Mesendoderm (in vitro differentiated cells): ENCODE results near the gene C5.
A peak's percentile ranks its signal among the peaks of the same experiment; 100 is the strongest.

Source experiments
- DNase-seq: peaks from one replicate; pipeline ENCODE4 v3.0.0; 2013
- H2AK5ac ChIP-seq: 2 replicates; pipeline ENCODE4 v1.6.1; 2013; ENCODE audit warnings: low read length, inconsistent platforms
- H2BK120ac ChIP-seq: 2 replicates; pipeline ENCODE4 v1.6.1; 2013; ENCODE audit warnings: low read depth, mild to moderate bottlenecking, low read length, moderate library complexity, mixed read lengths
- H2BK15ac ChIP-seq: replicated peaks from 2 replicates; pipeline ENCODE4 v1.6.1; 2013; ENCODE audit warnings: low read depth, mild to moderate bottlenecking, moderate library complexity
- H2BK5ac ChIP-seq: 2 replicates; pipeline ENCODE4 v1.6.1; 2013; ENCODE audit warnings: low read length, inconsistent platforms
- H3K18ac ChIP-seq: 2 replicates; pipeline ENCODE4 v1.6.1; 2013; ENCODE audit warnings: mild to moderate bottlenecking, low read length, mixed read lengths
- H3K23ac ChIP-seq: one replicate; pipeline ENCODE4 v1.6.1; 2013; ENCODE audit warnings: low read length
- H3K27ac ChIP-seq: 2 replicates; pipeline ENCODE4 v1.5.1; 2013; ENCODE audit warnings: low read depth, mild to moderate bottlenecking, inconsistent platforms, low read length, moderate library complexity
- H3K27me3 ChIP-seq: 2 replicates; pipeline ENCODE4 v1.6.1; 2013; ENCODE audit warnings: low read length, control low read depth, mild to moderate bottlenecking, inconsistent platforms; ENCODE audit not compliant: insufficient read depth, poor library complexity
- H3K36me3 ChIP-seq: 2 replicates; pipeline ENCODE4 v1.6.1; 2013; ENCODE audit warnings: low read length, inconsistent platforms; ENCODE audit not compliant: control insufficient read depth, insufficient read depth
- H3K4ac ChIP-seq: one replicate; pipeline ENCODE4 v1.6.1; 2013; ENCODE audit warnings: low read depth, mild to moderate bottlenecking, low read length, moderate library complexity
- H3K4me1 ChIP-seq: 2 replicates; pipeline ENCODE4 v1.6.1; 2013; ENCODE audit warnings: low read depth, low read length, inconsistent platforms; ENCODE audit not compliant: control insufficient read depth
- H3K4me2 ChIP-seq: 2 replicates; pipeline ENCODE4 v1.6.1; 2013; ENCODE audit warnings: low read length
- H3K4me3 ChIP-seq: 2 replicates; pipeline ENCODE4 v1.5.1; 2013; ENCODE audit warnings: mild to moderate bottlenecking, low read length
- H3K56ac ChIP-seq: one replicate; pipeline ENCODE4 v1.6.1; 2013; ENCODE audit warnings: low read length
- H3K79me1 ChIP-seq: 2 replicates; pipeline ENCODE4 v1.6.1; 2013; ENCODE audit warnings: low read length, inconsistent platforms
- H3K79me2 ChIP-seq: 2 replicates; pipeline ENCODE4 v1.6.1; 2013; ENCODE audit warnings: mild to moderate bottlenecking, low read length; ENCODE audit not compliant: control insufficient read depth, insufficient read depth
- H3K9ac ChIP-seq: 2 replicates; pipeline ENCODE4 v1.6.1; 2013; ENCODE audit warnings: low read length, inconsistent platforms
- H4K5ac ChIP-seq: one replicate; pipeline ENCODE4 v1.6.1; 2013; ENCODE audit warnings: low read length
- H4K8ac ChIP-seq: one replicate; pipeline ENCODE4 v1.6.1; 2013; ENCODE audit warnings: low read depth, mild to moderate bottlenecking, control low read depth, low read length, moderate library complexity
- WGBS: extraction: QIAGEN DNeasy Blood & Tissue Kit; methylation state at CpG from one replicate; pipeline ENCODE4 v1.1.7; 2013; ENCODE audit warnings: low lambda C conversion rate, missing lambda C conversion rate; ENCODE audit not compliant: insufficient coverage; ENCODE audit errors: extremely low coverage; 5-methylcytosine and 5-hydroxymethylcytosine counted together

The C5 gene

DNA sequence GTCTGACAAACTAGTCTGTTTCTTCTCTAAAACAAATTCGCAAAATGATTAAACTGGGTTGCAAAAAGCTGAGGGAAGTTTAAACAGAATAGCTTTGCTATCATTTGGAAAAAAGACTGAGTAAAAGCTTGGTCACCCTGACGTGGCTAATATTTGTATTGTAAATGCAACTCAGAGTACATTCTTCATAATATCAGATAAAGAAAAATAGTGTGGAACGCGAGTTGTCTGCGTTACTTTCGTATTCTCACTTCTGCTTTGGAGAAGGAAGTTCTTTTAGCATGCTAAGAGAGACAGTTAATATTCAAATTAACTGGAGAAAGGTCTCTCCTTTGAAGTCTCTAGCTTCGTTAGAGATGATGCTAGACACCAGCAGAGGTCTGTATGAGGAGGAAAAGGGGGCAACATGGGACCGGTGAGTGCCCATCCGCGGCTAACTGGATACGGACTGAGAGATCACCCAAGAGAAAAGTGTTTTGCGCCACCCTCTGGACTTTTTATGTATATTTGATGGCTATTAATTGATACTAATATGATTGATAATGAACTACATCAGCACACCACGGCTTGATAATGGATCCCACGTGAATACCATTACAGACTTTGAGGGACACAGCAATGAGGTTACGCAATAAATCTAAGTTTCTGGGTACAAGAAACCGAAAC is 21.8 kb upstream of the C5 start:
- no peak overlapping the region for H3K27ac ChIP-seq
- H2BK120ac ChIP-seq = no peak overlapping the region
- no peak overlapping the region for H2AK5ac ChIP-seq
- no peak overlapping the region for H2BK5ac ChIP-seq
- no peak overlapping the region for H3K4me3 ChIP-seq
- no CpG with 5 or more reads among the region's 16 CpGs for WGBS
- H4K8ac ChIP-seq = no peak overlapping the region
- H3K4me2 ChIP-seq = no peak overlapping the region
- H3K4me1 ChIP-seq = no peaks in the 10 kb centered on the region
- no peak overlapping the region for H3K4ac ChIP-seq
- H3K18ac ChIP-seq = no peak overlapping the region
- DNase-seq = no peak
- no peaks in the 10 kb centered on the region for H3K27me3 ChIP-seq
- H3K79me2 ChIP-seq = no peaks in the 10 kb centered on the region
- no peaks in the 10 kb centered on the region for H3K79me1 ChIP-seq
- no peak overlapping the region for H2BK15ac ChIP-seq
- H3K23ac ChIP-seq = no peak overlapping the region
- no peak overlapping the region for H4K5ac ChIP-seq
- no peak overlapping the region for H3K9ac ChIP-seq
- H3K56ac ChIP-seq = no peak overlapping the region
- H3K36me3 ChIP-seq = no peaks in the 10 kb centered on the region

DNA sequence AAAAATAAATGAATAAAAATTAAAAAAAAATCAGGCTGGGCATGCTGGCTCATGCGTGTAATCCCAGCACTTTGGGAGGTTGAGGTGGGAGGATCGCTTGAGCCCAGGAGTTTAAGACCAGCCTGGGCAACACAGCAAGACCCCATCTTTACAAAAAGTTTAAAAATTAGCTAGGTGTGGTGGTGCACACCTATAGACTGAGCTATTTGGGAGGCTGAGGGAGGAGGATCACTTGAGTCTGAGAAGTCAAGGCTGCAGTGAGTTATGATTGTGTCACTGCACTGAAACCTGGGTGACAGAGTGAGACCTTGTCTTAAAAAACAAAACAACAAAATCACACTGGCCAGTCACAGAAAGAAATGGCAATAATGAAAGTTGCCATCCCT is 21.3 kb upstream of the C5 start:
- H4K5ac ChIP-seq = no peak overlapping the region
- H2AK5ac ChIP-seq = no peak overlapping the region
- H3K27ac ChIP-seq = no peak overlapping the region
- H3K4ac ChIP-seq = no peak overlapping the region
- H3K27me3 ChIP-seq = no peaks in the 10 kb centered on the region
- DNase-seq = no peak
- no peaks in the 10 kb centered on the region for H3K4me1 ChIP-seq
- no CpG with 5 or more reads among the region's 2 CpGs for WGBS
- H2BK120ac ChIP-seq = no peak overlapping the region
- no peak overlapping the region for H3K56ac ChIP-seq
- H3K4me3 ChIP-seq = no peak overlapping the region
- H3K18ac ChIP-seq = no peak overlapping the region
- H3K9ac ChIP-seq = no peak overlapping the region
- H3K36me3 ChIP-seq = no peaks in the 10 kb centered on the region
- no peak overlapping the region for H3K4me2 ChIP-seq
- H4K8ac ChIP-seq = no peak overlapping the region
- H3K79me1 ChIP-seq = no peaks in the 10 kb centered on the region
- H2BK15ac ChIP-seq = no peak overlapping the region
- no peak overlapping the region for H3K23ac ChIP-seq
- H2BK5ac ChIP-seq = no peak overlapping the region
- no peaks in the 10 kb centered on the region for H3K79me2 ChIP-seq

DNA sequence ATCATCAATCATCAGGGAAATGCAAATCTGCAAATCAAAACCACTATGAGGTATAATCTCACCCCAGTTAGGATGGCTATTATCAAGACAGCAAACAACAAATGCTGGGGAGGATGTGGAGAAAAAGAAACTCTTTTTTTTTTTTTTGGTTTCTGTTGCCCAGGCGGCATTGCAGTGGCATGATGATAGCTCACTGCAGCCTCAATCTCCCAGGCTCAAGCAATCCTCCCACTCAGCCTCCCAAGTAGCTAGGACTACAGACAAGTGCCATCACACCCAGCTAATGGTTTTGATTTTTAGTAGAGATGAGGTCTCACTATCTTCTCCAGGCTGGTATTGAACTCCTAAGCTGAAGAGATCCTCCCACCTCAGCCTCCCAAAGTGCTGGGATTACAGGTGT is 19.3 kb upstream of the C5 start:
- no peak overlapping the region for H4K8ac ChIP-seq
- no peak overlapping the region for H2BK15ac ChIP-seq
- H3K27me3 ChIP-seq = no peaks in the 10 kb centered on the region
- no peaks in the 10 kb centered on the region for H3K4me1 ChIP-seq
- H3K18ac ChIP-seq = no peak overlapping the region
- H3K36me3 ChIP-seq = no peaks in the 10 kb centered on the region
- no peaks in the 10 kb centered on the region for H3K79me1 ChIP-seq
- H2BK120ac ChIP-seq = no peak overlapping the region
- H4K5ac ChIP-seq = no peak overlapping the region
- no peak overlapping the region for H2AK5ac ChIP-seq
- no peak overlapping the region for H3K9ac ChIP-seq
- no peak overlapping the region for H2BK5ac ChIP-seq
- no peak overlapping the region for H3K4me3 ChIP-seq
- H3K79me2 ChIP-seq = no peaks in the 10 kb centered on the region
- no peak for DNase-seq
- no peak overlapping the region for H3K4me2 ChIP-seq
- no CpG with 5 or more reads among the region's 1 CpG for WGBS
- H3K23ac ChIP-seq = no peak overlapping the region
- no peak overlapping the region for H3K27ac ChIP-seq
- no peak overlapping the region for H3K4ac ChIP-seq
- H3K56ac ChIP-seq = no peak overlapping the region

DNA sequence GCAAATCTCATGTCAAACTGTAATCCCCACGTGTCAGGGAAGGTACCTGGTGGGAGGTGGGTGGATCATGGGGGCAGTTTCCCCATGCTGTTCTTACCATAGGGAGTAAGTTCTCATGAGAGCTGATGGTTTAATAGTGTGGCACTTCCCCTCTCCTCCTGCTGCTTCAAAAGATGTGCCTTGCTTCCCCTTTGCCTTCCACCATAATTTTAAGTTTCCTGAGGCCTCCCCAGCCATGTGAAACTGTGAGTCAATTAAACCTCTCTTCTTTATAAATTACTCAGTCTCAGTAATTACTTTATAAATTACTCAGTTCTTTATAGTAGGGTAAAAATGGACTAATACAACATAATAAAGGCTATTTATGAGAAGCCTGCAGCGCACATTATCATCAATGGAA is 17.6 kb upstream of the C5 start:
- H3K79me1 ChIP-seq = no peaks in the 10 kb centered on the region
- H2BK15ac ChIP-seq = no peak overlapping the region
- no peaks in the 10 kb centered on the region for H3K4me1 ChIP-seq

DNA sequence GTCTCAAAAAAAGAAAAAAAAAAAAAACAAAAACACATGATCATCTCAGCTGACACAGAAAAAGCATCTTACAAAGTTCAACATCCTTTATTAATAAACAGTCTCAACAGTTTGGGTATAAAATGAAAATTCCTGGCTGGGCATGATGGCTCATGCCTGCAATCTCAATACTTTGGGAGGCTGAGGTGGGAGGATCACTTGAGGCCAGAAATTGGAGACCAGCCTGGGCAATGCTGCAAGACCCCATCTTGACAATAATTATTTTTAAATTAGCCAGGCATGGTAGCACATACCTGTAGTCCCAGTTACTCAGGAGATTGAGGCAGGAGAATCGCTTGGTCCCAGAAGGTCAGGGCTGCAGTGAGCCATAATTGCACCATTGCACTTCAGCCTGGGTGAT is 16.8 kb upstream of the C5 start:
- H3K4me3 ChIP-seq = no peak overlapping the region
- H2BK5ac ChIP-seq = no peak overlapping the region
- H3K79me1 ChIP-seq = no peaks in the 10 kb centered on the region
- no peak overlapping the region for H3K4me2 ChIP-seq
- H3K27me3 ChIP-seq = no peaks in the 10 kb centered on the region
- no peak overlapping the region for H3K27ac ChIP-seq
- no peak overlapping the region for H4K8ac ChIP-seq
- no peak for DNase-seq
- no peaks in the 10 kb centered on the region for H3K36me3 ChIP-seq
- no peak overlapping the region for H3K23ac ChIP-seq
- no peak overlapping the region for H2BK15ac ChIP-seq
- no peak overlapping the region for H2BK120ac ChIP-seq
- no peak overlapping the region for H3K4ac ChIP-seq
- no peaks in the 10 kb centered on the region for H3K4me1 ChIP-seq
- no peaks in the 10 kb centered on the region for H3K79me2 ChIP-seq
- no peak overlapping the region for H4K5ac ChIP-seq
- H2AK5ac ChIP-seq = no peak overlapping the region
- no CpG with 5 or more reads among the region's 1 CpG for WGBS
- no peak overlapping the region for H3K9ac ChIP-seq
- H3K18ac ChIP-seq = no peak overlapping the region
- no peak overlapping the region for H3K56ac ChIP-seq

More for the DNA sequence above, 17.6 kb upstream of the C5 start:
- H3K79me2 ChIP-seq = no peaks in the 10 kb centered on the region
- no peak overlapping the region for H2BK5ac ChIP-seq
- H3K18ac ChIP-seq = no peak overlapping the region
- no peak overlapping the region for H3K23ac ChIP-seq
- H3K27ac ChIP-seq = no peak overlapping the region
- H3K4me3 ChIP-seq = no peak overlapping the region
- H4K5ac ChIP-seq = no peak overlapping the region
- H3K27me3 ChIP-seq = no peaks in the 10 kb centered on the region
- DNase-seq = no peak
- WGBS = no CpG with 5 or more reads among the region's 2 CpGs
- H3K9ac ChIP-seq = no peak overlapping the region
- H2AK5ac ChIP-seq = no peak overlapping the region
- H3K4me2 ChIP-seq = no peak overlapping the region
- H3K56ac ChIP-seq = no peak overlapping the region
- no peak overlapping the region for H2BK120ac ChIP-seq
- no peak overlapping the region for H3K4ac ChIP-seq
- no peak overlapping the region for H4K8ac ChIP-seq
- H3K36me3 ChIP-seq = no peaks in the 10 kb centered on the region

DNA sequence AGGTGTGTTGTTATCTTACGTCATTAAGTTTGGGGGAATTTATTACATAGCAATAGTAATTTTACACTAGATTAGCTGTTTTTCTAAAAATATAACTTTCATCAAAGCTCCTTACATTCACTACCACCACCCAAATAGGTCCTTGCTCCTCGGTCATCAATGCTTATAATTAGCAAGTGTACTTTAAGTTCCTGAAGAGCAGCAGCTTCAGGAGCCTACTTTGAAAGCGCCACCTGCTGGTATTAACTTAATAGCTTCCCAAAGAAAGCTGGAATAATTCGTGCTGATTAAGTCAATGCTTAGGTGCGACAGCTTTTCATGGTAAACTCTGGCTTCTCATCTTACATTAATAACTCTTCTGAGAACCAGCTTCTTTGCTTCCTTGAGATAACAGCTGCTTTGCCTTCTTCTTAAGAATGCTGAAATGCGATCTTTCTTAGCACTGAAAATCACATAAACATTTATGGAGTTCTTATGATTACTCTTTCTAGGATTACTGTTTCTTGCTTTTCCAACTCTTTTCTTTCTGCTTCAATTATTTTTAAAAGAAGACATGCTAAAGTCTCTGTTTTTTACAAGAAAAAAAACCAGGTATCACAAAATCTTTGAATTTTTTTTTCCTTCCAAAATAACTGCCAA is 10.0 kb upstream of the C5 start:
- Histone ChIP-seq H3K56ac (no peak overlapping the region), H3K79me1 (no peaks in the 10 kb centered on the region), H3K4me3 (no peak overlapping the region), H3K79me2 (no peaks in the 10 kb centered on the region), H3K27ac (no peak overlapping the region), H4K5ac (no peak overlapping the region), H3K36me3 (no peaks in the 10 kb centered on the region), H2AK5ac (no peak overlapping the region), H3K18ac (no peak overlapping the region), H3K9ac (no peak overlapping the region), H3K4me1 (no peaks in the 10 kb centered on the region), H3K23ac (no peak overlapping the region), H2BK15ac (no peak overlapping the region), H3K4ac (no peak overlapping the region), H3K4me2 (no peak overlapping the region), H2BK5ac (no peak overlapping the region), H2BK120ac (no peak overlapping the region), H4K8ac (no peak overlapping the region), H3K27me3 (no peaks in the 10 kb centered on the region)
- peak; percentile 75 for DNase-seq
- WGBS = no CpG with 5 or more reads among the region's 6 CpGs
